ENCODE measurements around the gene RNF11.
"Not testable (repeated sequence)": the region's sequence is repeated elsewhere in the genome, so short reads cannot be mapped to it uniquely, and the experiment has no call there.

Gene RNF11

GRCh38 chr1:51215169-51215568, 20.9 kb upstream of the RNF11 start:
- no peaks in the 10 kb centered on the region for H3K9me3 ChIP-seq (ENCODE audit: control insufficient read depth, low read depth, low read length)
- H3K36me3 ChIP-seq (ENCODE audit: control insufficient read depth, low read depth, low read length), result no peaks in the 10 kb centered on the region
- H3K27ac ChIP-seq (ENCODE audit: low read length), result no peak overlapping the region
- no peak overlapping the region for H3K9ac ChIP-seq (ENCODE audit: low read length)
- no peaks in the 10 kb centered on the region for H3K4me1 ChIP-seq (ENCODE audit: control insufficient read depth, low read depth, low read length)
- no peaks in the 10 kb centered on the region for H3K27me3 ChIP-seq (ENCODE audit: control insufficient read depth, insufficient read depth, low read length)
- no peak overlapping the region for H3K4me3 ChIP-seq (ENCODE audit: low read length)

DNA sequence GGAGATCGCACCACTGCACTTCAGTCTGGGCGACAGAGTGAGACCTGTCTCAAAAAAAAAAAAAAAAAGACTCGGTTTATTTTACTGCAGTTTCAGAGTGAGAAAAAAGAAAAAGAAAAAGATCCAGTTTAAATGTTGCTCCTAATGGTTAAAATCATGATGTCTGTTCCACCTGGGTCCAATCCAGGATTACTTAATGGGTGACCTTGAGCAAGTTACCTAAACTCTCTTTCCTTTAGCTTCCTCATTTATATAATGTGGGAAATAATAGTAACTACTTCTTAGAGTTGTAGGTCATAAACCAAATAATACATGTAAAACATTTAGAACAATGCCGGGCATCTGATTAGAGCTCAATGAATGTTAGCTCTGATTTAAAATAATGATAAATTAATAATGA, 19.4 kb upstream of the RNF11 start:
- Histone ChIP-seq H3K36me3 (ENCODE audit: control insufficient read depth, low read depth, low read length) (no peaks in the 10 kb centered on the region), H3K27me3 (ENCODE audit: control insufficient read depth, insufficient read depth, low read length) (no peaks in the 10 kb centered on the region)

GRCh38 chr1:51217101-51217500, 19.0 kb upstream of the RNF11 start:
- no peaks in the 10 kb centered on the region for H3K27me3 ChIP-seq (ENCODE audit: control insufficient read depth, insufficient read depth, low read length)
- no peaks in the 10 kb centered on the region for H3K9me3 ChIP-seq (ENCODE audit: control insufficient read depth, low read depth, low read length)
- no peak overlapping the region for H3K4me3 ChIP-seq (ENCODE audit: low read length)
- H3K36me3 ChIP-seq (ENCODE audit: control insufficient read depth, low read depth, low read length), result no peaks in the 10 kb centered on the region
- no peaks in the 10 kb centered on the region for H3K4me1 ChIP-seq (ENCODE audit: control insufficient read depth, low read depth, low read length)
- H3K9ac ChIP-seq (ENCODE audit: low read length), result no peak overlapping the region
- H3K27ac ChIP-seq (ENCODE audit: low read length), result no peak overlapping the region

More for the DNA sequence above, 19.4 kb upstream of the RNF11 start:
- no peak overlapping the region for H3K27ac ChIP-seq (ENCODE audit: low read length)
- H3K4me3 ChIP-seq (ENCODE audit: low read length), result no peak overlapping the region
- no peaks in the 10 kb centered on the region for H3K9me3 ChIP-seq (ENCODE audit: control insufficient read depth, low read depth, low read length)
- no peak overlapping the region for H3K9ac ChIP-seq (ENCODE audit: low read length)
- H3K4me1 ChIP-seq (ENCODE audit: control insufficient read depth, low read depth, low read length), result no peaks in the 10 kb centered on the region

GRCh38 chr1:51218570-51218969, 17.5 kb upstream of the RNF11 start:
- no peaks in the 10 kb centered on the region for H3K9me3 ChIP-seq (ENCODE audit: control insufficient read depth, low read depth, low read length)
- H3K4me3 ChIP-seq (ENCODE audit: low read length), result no peak overlapping the region

DNA sequence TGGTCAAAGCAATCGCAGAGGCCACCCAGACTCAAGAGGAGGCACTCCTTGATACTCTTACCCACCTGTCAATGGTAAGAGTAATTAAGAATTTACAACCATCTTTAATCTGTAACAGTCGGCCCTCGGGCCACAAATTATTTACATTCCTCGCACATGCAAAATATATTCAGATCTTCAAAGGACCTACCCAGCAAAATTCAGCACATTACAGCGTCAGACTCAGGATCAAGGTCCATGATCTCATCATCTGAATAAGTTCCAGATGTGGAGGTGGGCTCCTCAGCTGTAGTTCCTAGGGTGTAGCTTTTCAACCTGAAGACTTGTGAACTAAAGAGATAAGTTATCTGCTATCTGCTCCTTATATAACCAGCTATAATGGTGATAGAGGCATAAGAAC, 17.1 kb upstream of the RNF11 start:
- no peaks in the 10 kb centered on the region for H3K27me3 ChIP-seq (ENCODE audit: control insufficient read depth, insufficient read depth, low read length)
- no peak overlapping the region for H3K4me3 ChIP-seq (ENCODE audit: low read length)
- no peak overlapping the region for H3K27ac ChIP-seq (ENCODE audit: low read length)
- H3K36me3 ChIP-seq (ENCODE audit: control insufficient read depth, low read depth, low read length), result no peaks in the 10 kb centered on the region
- H3K9ac ChIP-seq (ENCODE audit: low read length), result no peak overlapping the region
- H3K4me1 ChIP-seq (ENCODE audit: control insufficient read depth, low read depth, low read length), result no peaks in the 10 kb centered on the region
- H3K9me3 ChIP-seq (ENCODE audit: control insufficient read depth, low read depth, low read length), result no peaks in the 10 kb centered on the region

More at GRCh38 chr1:51218570-51218969, 17.5 kb upstream of the RNF11 start:
- Histone ChIP-seq H3K9ac (ENCODE audit: low read length) (no peak overlapping the region), H3K4me1 (ENCODE audit: control insufficient read depth, low read depth, low read length) (no peaks in the 10 kb centered on the region), H3K36me3 (ENCODE audit: control insufficient read depth, low read depth, low read length) (no peaks in the 10 kb centered on the region), H3K27me3 (ENCODE audit: control insufficient read depth, insufficient read depth, low read length) (no peaks in the 10 kb centered on the region), H3K27ac (ENCODE audit: low read length) (no peak overlapping the region)

DNA sequence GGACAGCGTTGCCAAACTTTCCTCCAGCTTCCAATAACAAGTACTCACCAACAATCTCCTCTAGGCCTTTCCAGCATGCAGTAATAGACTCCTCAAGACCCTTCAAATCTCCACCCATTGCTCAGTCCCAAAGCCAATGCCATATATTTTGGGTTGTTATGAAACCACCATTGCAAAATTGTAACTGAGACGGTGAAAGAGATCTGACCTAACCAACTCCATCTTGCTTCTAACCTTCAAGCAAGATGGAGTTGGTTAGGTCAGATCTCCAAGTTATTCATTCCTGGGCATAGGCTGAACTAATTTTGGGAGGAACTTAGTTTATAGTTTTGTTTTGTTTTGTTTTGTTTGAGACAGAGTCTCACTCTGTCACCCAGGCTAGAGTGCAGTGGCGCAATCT, 14.5 kb upstream of the RNF11 start:
- not testable (repeated sequence) for H3K27ac ChIP-seq (ENCODE audit: low read length); H3K27me3 ChIP-seq (ENCODE audit: control insufficient read depth, insufficient read depth, low read length); H3K9ac ChIP-seq (ENCODE audit: low read length); H3K36me3 ChIP-seq (ENCODE audit: control insufficient read depth, low read depth, low read length); H3K4me3 ChIP-seq (ENCODE audit: low read length); H3K4me1 ChIP-seq (ENCODE audit: control insufficient read depth, low read depth, low read length); H3K9me3 ChIP-seq (ENCODE audit: control insufficient read depth, low read depth, low read length)

DNA sequence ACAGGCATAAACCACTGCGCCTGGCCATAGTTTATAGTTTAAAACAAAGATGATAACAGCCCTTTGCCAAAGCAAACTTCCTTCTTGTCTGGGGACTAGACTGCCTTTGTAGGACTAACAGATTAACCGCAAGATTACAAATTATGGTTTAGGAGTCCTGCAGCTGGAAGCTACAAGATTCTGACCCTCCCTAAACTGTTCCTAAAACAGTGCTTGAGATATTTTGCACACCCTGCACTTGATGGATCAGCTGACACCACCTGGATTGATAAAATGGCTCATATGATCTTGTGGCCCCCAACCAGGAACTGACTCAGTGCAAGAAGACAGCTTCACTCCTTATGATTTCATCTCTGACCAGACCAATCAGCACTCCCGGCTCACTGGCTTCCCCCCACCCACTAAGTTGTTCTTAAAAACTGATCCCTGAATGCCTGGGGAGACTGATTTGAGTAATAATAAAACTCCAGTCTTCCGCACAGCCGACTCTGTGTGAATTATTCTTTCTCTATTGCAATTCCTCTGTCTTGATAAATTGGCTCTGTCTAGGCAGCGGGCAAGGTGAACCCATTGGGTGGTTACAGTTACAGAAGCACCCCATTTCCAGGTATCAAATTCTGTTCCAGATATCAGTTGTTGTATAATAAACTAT, 13.8 kb upstream of the RNF11 start:
- Histone ChIP-seq H3K4me3 (ENCODE audit: low read length) (no peak overlapping the region), H3K9me3 (ENCODE audit: control insufficient read depth, low read depth, low read length) (no peaks in the 10 kb centered on the region), H3K36me3 (ENCODE audit: control insufficient read depth, low read depth, low read length) (no peaks in the 10 kb centered on the region), H3K9ac (ENCODE audit: low read length) (no peak overlapping the region), H3K4me1 (ENCODE audit: control insufficient read depth, low read depth, low read length) (no peaks in the 10 kb centered on the region), H3K27me3 (ENCODE audit: control insufficient read depth, insufficient read depth, low read length) (no peaks in the 10 kb centered on the region), H3K27ac (ENCODE audit: low read length) (no peak overlapping the region)

DNA sequence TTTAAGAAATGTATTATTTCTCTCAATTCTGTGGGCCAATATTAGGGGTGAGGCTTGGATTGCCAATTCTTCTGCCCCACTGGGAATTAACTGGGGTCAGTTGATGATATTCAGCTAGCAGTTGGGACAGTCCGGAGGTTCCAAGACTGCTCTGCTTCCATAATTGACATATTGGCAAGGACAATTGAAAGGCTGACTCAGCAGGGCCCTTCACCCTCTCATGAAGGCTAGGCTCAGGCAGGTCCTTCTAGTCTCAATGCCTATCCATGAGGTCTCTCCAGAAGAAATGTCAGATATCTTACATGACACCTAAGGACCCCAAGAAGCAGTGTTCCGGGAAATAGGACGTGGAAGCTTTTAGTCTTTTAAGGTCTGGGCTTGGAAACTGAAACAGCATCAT, 13.3 kb upstream of the RNF11 start:
- no peak overlapping the region for H3K27ac ChIP-seq (ENCODE audit: low read length)
- H3K4me1 ChIP-seq (ENCODE audit: control insufficient read depth, low read depth, low read length), result no peaks in the 10 kb centered on the region

GRCh38 chr1:51224255-51224654, 11.8 kb upstream of the RNF11 start:
- no peak overlapping the region for H3K4me3 ChIP-seq (ENCODE audit: low read length)
- no peak overlapping the region for H3K9ac ChIP-seq (ENCODE audit: low read length)
- H3K9me3 ChIP-seq (ENCODE audit: control insufficient read depth, low read depth, low read length), result no peaks in the 10 kb centered on the region
- no peak overlapping the region for H3K27ac ChIP-seq (ENCODE audit: low read length)
- H3K4me1 ChIP-seq (ENCODE audit: control insufficient read depth, low read depth, low read length), result no peaks in the 10 kb centered on the region
- no peaks in the 10 kb centered on the region for H3K36me3 ChIP-seq (ENCODE audit: control insufficient read depth, low read depth, low read length)
- H3K27me3 ChIP-seq (ENCODE audit: control insufficient read depth, insufficient read depth, low read length), result no peaks in the 10 kb centered on the region

More for the DNA sequence above, 13.3 kb upstream of the RNF11 start:
- no peaks in the 10 kb centered on the region for H3K9me3 ChIP-seq (ENCODE audit: control insufficient read depth, low read depth, low read length)
- H3K9ac ChIP-seq (ENCODE audit: low read length), result no peak overlapping the region
- H3K36me3 ChIP-seq (ENCODE audit: control insufficient read depth, low read depth, low read length), result no peaks in the 10 kb centered on the region
- H3K27me3 ChIP-seq (ENCODE audit: control insufficient read depth, insufficient read depth, low read length), result no peaks in the 10 kb centered on the region
- no peak overlapping the region for H3K4me3 ChIP-seq (ENCODE audit: low read length)

DNA sequence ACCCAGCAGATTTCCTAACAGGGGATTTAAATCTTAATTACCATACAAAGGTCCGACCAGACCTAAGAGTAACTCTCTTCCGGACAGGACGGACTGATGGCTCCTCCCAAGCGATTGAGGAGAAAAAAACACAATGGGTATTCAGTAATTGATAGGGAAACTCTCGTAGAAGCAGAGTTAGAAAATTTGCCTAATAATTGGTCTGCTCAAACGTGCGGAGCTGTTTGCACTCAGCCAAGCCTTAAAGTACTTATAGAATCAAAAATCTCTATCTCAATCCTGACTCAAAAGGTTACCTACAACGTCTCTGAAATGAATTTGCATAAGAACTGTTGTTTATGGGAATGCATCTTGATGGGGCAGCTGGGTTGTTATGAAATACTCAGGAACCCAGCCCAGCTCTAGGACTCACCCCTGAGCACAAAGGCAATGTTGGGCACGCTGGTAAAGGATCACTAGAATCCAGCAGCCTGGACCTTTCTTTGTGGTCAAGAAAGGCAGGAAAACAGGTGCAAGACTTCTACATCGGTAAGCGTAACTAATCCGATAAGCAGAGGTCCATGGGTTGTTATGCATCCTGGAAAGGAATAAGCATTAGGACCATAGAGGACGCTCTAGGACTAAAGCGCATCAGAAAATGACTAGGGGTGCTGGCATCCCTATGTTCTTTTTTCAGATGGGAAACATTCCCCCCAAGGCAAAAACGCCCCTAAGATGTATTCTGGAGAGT, 8.7 kb upstream of the RNF11 start:
- not testable (repeated sequence) for H3K4me1 ChIP-seq (ENCODE audit: control insufficient read depth, low read depth, low read length); H3K36me3 ChIP-seq (ENCODE audit: control insufficient read depth, low read depth, low read length); H3K9ac ChIP-seq (ENCODE audit: low read length); H3K27me3 ChIP-seq (ENCODE audit: control insufficient read depth, insufficient read depth, low read length); H3K4me3 ChIP-seq (ENCODE audit: low read length); H3K27ac ChIP-seq (ENCODE audit: low read length); H3K9me3 ChIP-seq (ENCODE audit: control insufficient read depth, low read depth, low read length)

GRCh38 chr1:51228471-51228870, 7.6 kb upstream of the RNF11 start:
- H3K4me1 ChIP-seq (ENCODE audit: control insufficient read depth, low read depth, low read length); H3K36me3 ChIP-seq (ENCODE audit: control insufficient read depth, low read depth, low read length); H3K27ac ChIP-seq (ENCODE audit: low read length): not testable (repeated sequence)

DNA sequence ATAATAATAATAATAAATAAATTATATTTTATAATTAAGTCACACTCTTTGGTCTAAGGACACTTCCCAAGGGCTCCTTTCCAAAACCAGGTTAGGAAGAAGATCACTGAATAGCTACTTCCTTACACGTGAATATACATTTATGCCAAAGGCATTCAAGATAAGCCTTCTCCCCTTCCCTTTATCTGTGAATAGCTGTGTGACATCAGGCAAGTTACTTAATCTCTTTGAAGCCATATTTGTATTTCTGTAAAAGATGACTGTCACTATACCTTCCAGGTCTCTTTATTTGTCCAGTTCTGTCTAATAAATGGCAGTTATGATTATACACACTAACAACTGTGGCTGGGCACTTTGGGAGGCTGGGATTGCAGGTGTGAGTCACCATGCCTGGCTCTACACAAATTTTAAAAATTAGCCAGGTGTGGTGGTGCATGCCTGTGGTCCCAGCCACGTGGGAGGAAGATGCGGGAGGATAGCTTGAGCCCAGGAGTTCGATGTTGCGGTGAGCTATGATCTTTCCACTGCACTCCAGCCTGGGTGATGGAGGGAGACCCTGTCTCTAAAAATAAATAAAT, 5.5 kb upstream of the RNF11 start:
- no peaks in the 10 kb centered on the region for H3K9me3 ChIP-seq (ENCODE audit: control insufficient read depth, low read depth, low read length)
- no peak overlapping the region for H3K27ac ChIP-seq (ENCODE audit: low read length)

More at GRCh38 chr1:51228471-51228870, 7.6 kb upstream of the RNF11 start:
- not testable (repeated sequence) for H3K4me3 ChIP-seq (ENCODE audit: low read length); H3K9ac ChIP-seq (ENCODE audit: low read length); H3K9me3 ChIP-seq (ENCODE audit: control insufficient read depth, low read depth, low read length); H3K27me3 ChIP-seq (ENCODE audit: control insufficient read depth, insufficient read depth, low read length)

More for the DNA sequence above, 5.5 kb upstream of the RNF11 start:
- H3K27me3 ChIP-seq (ENCODE audit: control insufficient read depth, insufficient read depth, low read length), result peaks cover 13% of the 10 kb centered on the region
- peaks cover 3% of the 10 kb centered on the region for H3K4me1 ChIP-seq (ENCODE audit: control insufficient read depth, low read depth, low read length)
- H3K36me3 ChIP-seq (ENCODE audit: control insufficient read depth, low read depth, low read length), result no peaks in the 10 kb centered on the region
- no peak overlapping the region for H3K4me3 ChIP-seq (ENCODE audit: low read length)
- H3K9ac ChIP-seq (ENCODE audit: low read length), result no peak overlapping the region
